HFF-Myc (cell line): Measurements from ENCODE around the gene CMPK2.
"Not testable (repeated sequence)": the region's sequence is repeated elsewhere in the genome, so short reads cannot be mapped to it uniquely, and the experiment has no call there.

Source experiments
- DNase-seq: peaks from one replicate; pipeline ENCODE4 v3.0.0-alpha.2; 2011; ENCODE audit warnings: low read depth; ENCODE audit errors: extremely low read depth
- H3K4me3 ChIP-seq: replicated peaks from 2 replicates; pipeline ENCODE4 v1.5.1; 2011; ENCODE audit warnings: low read depth, mild to moderate bottlenecking, control low read depth, low read length
- CTCF ChIP-seq: IDR thresholded peaks from 2 replicates; pipeline ENCODE4 v1.5.1; 2012; ENCODE audit warnings: mild to moderate bottlenecking, low read depth, low read length, control low read depth; ENCODE audit errors: missing control alignments

CMPK2 gene

GRCh38 chr2:6866982-6867381 lies 1.3 kb upstream of the CMPK2 start:
- no peak for TF ChIP-seq CTCF
- no peak for DNase-seq
- no peak overlapping the region for H3K4me3 ChIP-seq

GRCh38 chr2:6866275-6866671 lies 566 bp upstream of the CMPK2 start:
- H3K4me3 ChIP-seq: peak overlapping the region; percentile 48
- DNase-seq: no peak
- peak; percentile 7 for TF ChIP-seq CTCF

GRCh38 chr2:6864923-6865345 lies 773 bp downstream of the CMPK2 start:
- DNase-seq: no peak
- H3K4me3 ChIP-seq: peak overlapping the region; percentile 48

GRCh38 chr2:6864231-6864754 lies 1.4 kb downstream of the CMPK2 start:
- no peak overlapping the region for H3K4me3 ChIP-seq
- no peak for DNase-seq
- no peak for TF ChIP-seq CTCF

More at GRCh38 chr2:6864923-6865345, 773 bp downstream of the CMPK2 start:
- no peak for TF ChIP-seq CTCF

- H3K4me3 ChIP-seq: no peak overlapping the region
- TF ChIP-seq CTCF: no peak
- no peak for DNase-seq
These were observed 1.9 kb downstream of the CMPK2 start for GRCh38 chr2:6863792-6864191.

GRCh38 chr2:6860296-6860695 lies 5.4 kb downstream of the CMPK2 start:
- no peak for DNase-seq
- TF ChIP-seq CTCF: no peak
- H3K4me3 ChIP-seq: no peak overlapping the region

- DNase-seq, H3K4me3 ChIP-seq: not testable (repeated sequence)
These were observed 7.2 kb downstream of the CMPK2 start for GRCh38 chr2:6858466-6859027.
